Endodermal cell (in vitro differentiated cells): Measurements from ENCODE around the gene LENEP. TPM values are rescaled to one million over a fixed set of nuclear protein-coding genes. Genes with fewer than 3 reads are reported as not detected.

Experiments used
- DNase-seq: peaks from one replicate; pipeline ENCODE4 v3.0.0-alpha.2; 2017
- H3K27ac ChIP-seq: 2 replicates; pipeline ENCODE4 v1.5.1; 2013; ENCODE audit warnings: mild to moderate bottlenecking, low read depth, low read length, moderate library complexity
- H3K27me3 ChIP-seq: 2 replicates; pipeline ENCODE4 v1.6.1; 2013; ENCODE audit warnings: mild to moderate bottlenecking, low read length, moderate library complexity; ENCODE audit not compliant: insufficient read depth, control insufficient read depth, poor library complexity, severe bottlenecking
- H3K36me3 ChIP-seq: 2 replicates; pipeline ENCODE4 v1.7.0; 2013; ENCODE audit warnings: mild to moderate bottlenecking, low read length, moderate library complexity; ENCODE audit not compliant: control insufficient read depth, insufficient read depth
- H3K4me1 ChIP-seq: one replicate; pipeline ENCODE4 v1.7.0; 2013; ENCODE audit warnings: low read length; ENCODE audit not compliant: control insufficient read depth, insufficient read depth
- H3K4me3 ChIP-seq: 2 replicates; pipeline ENCODE4 v1.5.1; 2013; ENCODE audit warnings: mild to moderate bottlenecking, low read length, moderate library complexity
- H3K9ac ChIP-seq: 2 replicates; pipeline ENCODE4 v1.6.1; 2013; ENCODE audit warnings: mild to moderate bottlenecking, low read length, moderate library complexity; ENCODE audit not compliant: poor library complexity, severe bottlenecking; ENCODE audit errors: extremely low read depth
- H3K9me3 ChIP-seq: 2 replicates; pipeline ENCODE4 v1.6.1; 2013; ENCODE audit warnings: mild to moderate bottlenecking, low read length, moderate library complexity; ENCODE audit not compliant: control insufficient read depth
- H3K27ac Mint-ChIP-seq: 2 replicates; pipeline ENCODE4 v1.8.0; 2020; ENCODE audit warnings: mixed read lengths
- H3K27me3 Mint-ChIP-seq: 2 replicates; pipeline ENCODE4 v1.8.0; 2021; ENCODE audit warnings: mild to moderate bottlenecking, mixed read lengths; ENCODE audit not compliant: insufficient read depth
- H3K36me3 Mint-ChIP-seq: 2 replicates; pipeline ENCODE4 v1.8.0; 2020; ENCODE audit warnings: low read depth, mixed read lengths
- H3K4me1 Mint-ChIP-seq: 2 replicates; pipeline ENCODE4 v1.8.0; 2020; ENCODE audit warnings: mixed read lengths
- H3K4me3 Mint-ChIP-seq: 2 replicates; pipeline ENCODE4 v1.8.0; 2020; ENCODE audit warnings: mild to moderate bottlenecking, moderate library complexity, mixed read lengths
- H3K9me3 Mint-ChIP-seq: 2 replicates; pipeline ENCODE4 v1.8.0; 2020; ENCODE audit warnings: mild to moderate bottlenecking, mixed read lengths
- WGBS, 2 experiments: methylation state at CpG; one replicate each; pipeline versions ENCODE4 v1.1.5 to v1.1.7; 2013; ENCODE audit warnings: missing lambda C conversion rate in 2 of 2, mixed read lengths in 1 of 2; ENCODE audit not compliant: insufficient coverage in 1 of 2, insufficient read length in 1 of 2; 5-methylcytosine and 5-hydroxymethylcytosine counted together
- total RNA-seq, 2 donors: library from RNA; stranded (reverse); fragmentation: NEBNext Ultra II Directional in 1 of 2; extraction: Animal tissue kit (Norgen Biotek cat#: 25700) in 1 of 2; gene quantifications; 2 replicates in 1 of 2; 3 replicates in 1 of 2; pipeline ENCODE4 v1.2.1, GENCODE V29; 2021
- TF ChIP-seq, protein P1 (sequence below): fragments of 200-600 bp; sonication (generic); conservative IDR thresholded peaks from 2 replicates; pipeline ENCODE4 v1.5.0; 2021; ENCODE audit warnings: antibody characterized with exemption, mild to moderate bottlenecking

The LENEP gene
- total RNA-seq, 2 donors from 2014 or later: 2.0 TPM; not detected in 1

GRCh38 chr1:155039308-155039669 is 45.9 kb downstream of the LENEP start:
- H3K9ac ChIP-seq: no peak overlapping the region
- TF ChIP-seq, protein P1, sequence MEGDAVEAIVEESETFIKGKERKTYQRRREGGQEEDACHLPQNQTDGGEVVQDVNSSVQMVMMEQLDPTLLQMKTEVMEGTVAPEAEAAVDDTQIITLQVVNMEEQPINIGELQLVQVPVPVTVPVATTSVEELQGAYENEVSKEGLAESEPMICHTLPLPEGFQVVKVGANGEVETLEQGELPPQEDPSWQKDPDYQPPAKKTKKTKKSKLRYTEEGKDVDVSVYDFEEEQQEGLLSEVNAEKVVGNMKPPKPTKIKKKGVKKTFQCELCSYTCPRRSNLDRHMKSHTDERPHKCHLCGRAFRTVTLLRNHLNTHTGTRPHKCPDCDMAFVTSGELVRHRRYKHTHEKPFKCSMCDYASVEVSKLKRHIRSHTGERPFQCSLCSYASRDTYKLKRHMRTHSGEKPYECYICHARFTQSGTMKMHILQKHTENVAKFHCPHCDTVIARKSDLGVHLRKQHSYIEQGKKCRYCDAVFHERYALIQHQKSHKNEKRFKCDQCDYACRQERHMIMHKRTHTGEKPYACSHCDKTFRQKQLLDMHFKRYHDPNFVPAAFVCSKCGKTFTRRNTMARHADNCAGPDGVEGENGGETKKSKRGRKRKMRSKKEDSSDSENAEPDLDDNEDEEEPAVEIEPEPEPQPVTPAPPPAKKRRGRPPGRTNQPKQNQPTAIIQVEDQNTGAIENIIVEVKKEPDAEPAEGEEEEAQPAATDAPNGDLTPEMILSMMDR: no peak
- no peaks in the 10 kb centered on the region for H3K4me1 ChIP-seq
- no peak for DNase-seq
- no peaks in the 10 kb centered on the region for H3K9me3 ChIP-seq
- no peaks in the 10 kb centered on the region for H3K27me3 ChIP-seq
- H3K27ac Mint-ChIP-seq: no peak overlapping the region
- H3K36me3 ChIP-seq: no peaks in the 10 kb centered on the region
- no peak overlapping the region for H3K4me3 Mint-ChIP-seq
- H3K9me3 Mint-ChIP-seq: no peaks in the 10 kb centered on the region
- no peaks in the 10 kb centered on the region for H3K36me3 Mint-ChIP-seq
- peaks cover 17% of the 10 kb centered on the region for H3K27me3 Mint-ChIP-seq
- no peak overlapping the region for H3K4me3 ChIP-seq
- 81 to 83% methylated on average over 2 to 4 of the region's 4 CpGs for WGBS, 2 experiments
- H3K27ac ChIP-seq: no peak overlapping the region
- peaks cover 3% of the 10 kb centered on the region for H3K4me1 Mint-ChIP-seq

DNA sequence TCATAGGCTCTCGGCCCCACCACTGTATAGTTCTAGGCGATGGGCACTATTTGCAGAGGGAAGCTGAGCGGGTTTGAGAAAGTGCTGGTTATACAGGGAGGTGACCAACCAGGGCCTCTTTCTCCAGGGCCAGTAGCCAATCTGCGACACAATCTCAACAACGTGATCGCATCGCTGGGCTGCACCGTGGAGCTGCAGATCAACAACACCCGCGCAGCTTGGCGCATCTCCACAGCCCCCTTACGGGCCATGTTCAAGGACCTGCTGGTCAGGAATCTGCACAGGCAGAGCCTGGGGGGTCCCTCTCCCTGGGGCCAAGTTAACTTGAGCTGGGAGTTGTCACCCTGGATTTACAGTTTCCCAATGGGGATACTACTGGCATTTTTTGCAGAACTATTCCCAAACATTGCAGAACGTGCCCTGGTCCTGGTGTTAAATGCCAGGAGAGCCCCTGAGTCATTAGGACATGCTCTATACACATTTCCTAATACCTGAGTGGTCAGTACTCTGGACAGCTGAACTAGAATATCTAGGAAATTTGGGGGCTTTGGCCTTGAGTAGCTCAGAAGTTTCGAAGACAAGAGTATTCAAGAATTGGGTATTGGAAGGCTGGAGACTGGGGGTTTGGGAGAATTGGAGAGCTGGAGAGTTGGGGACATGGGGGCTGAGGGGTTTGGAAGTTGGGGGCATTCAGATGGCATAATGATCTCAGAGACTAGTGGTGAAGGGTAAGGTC is 47.1 kb downstream of the LENEP start:
- Mint-ChIP-seq H3K27me3 (peaks cover 19% of the 10 kb centered on the region), H3K36me3 (no peaks in the 10 kb centered on the region), H3K9me3 (no peaks in the 10 kb centered on the region), H3K27ac (no peak overlapping the region), H3K4me3 (no peak overlapping the region), H3K4me1 (peaks cover 8% of the 10 kb centered on the region)
- Histone ChIP-seq H3K9ac (no peak overlapping the region), H3K4me3 (no peak overlapping the region), H3K27me3 (no peaks in the 10 kb centered on the region), H3K4me1 (no peaks in the 10 kb centered on the region), H3K36me3 (no peaks in the 10 kb centered on the region), H3K9me3 (no peaks in the 10 kb centered on the region), H3K27ac (no peak overlapping the region)
- no peak for DNase-seq
- TF ChIP-seq, protein P1: no peak
- 93 to 96% methylated on average over 14 of the region's 14 CpGs for WGBS, 2 experiments

DNA sequence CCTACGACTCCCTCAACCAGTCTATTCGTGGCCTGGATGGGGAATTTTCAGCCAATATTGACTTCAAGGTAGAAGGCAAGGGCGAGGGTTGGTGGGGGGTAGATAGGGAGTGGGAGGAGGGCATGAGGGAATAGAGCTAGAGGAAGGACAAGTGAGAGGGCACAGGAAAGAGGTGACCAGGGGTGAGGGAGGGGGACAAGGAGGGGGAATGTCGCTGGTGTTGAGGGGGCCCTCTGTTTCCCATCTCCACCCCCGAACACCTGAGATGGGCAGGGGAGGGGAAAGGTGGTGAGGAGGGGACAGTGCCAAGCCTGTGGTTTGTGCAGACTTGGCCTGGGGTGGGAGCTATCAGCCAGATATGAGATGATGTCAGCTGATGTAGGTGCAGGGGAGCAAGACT is 49.4 kb downstream of the LENEP start:
- DNase-seq: no peak
- Mint-ChIP-seq H3K27me3 (peaks cover 19% of the 10 kb centered on the region), H3K9me3 (no peaks in the 10 kb centered on the region), H3K36me3 (no peaks in the 10 kb centered on the region), H3K4me3 (no peak overlapping the region), H3K27ac (no peak overlapping the region), H3K4me1 (peaks cover 8% of the 10 kb centered on the region)
- Histone ChIP-seq H3K4me3 (no peak overlapping the region), H3K9ac (no peak overlapping the region), H3K27ac (no peak overlapping the region), H3K27me3 (no peaks in the 10 kb centered on the region), H3K36me3 (no peaks in the 10 kb centered on the region), H3K9me3 (no peaks in the 10 kb centered on the region), H3K4me1 (no peaks in the 10 kb centered on the region)
- 82 to 100% methylated on average over 2 to 5 of the region's 5 CpGs for WGBS, 2 experiments
- TF ChIP-seq, protein P1: no peak
